Measurements from ENCODE around the gene PARD3B.

GRCh38 chr2:205658572-205658971 lies 1113.3 kb downstream of the PARD3B start:
- TF ChIP-seq CTCF (conservative IDR thresholded peaks at IDR 0.05; ENCODE audit: low read depth, low read length) (no peak), EZH2 (IDR thresholded peaks at IDR 0.05; ENCODE audit: borderline replicate concordance, low read depth, low read length, poor library complexity, severe bottlenecking) (no peak)

All from A673 (cell line).